Esophagus squamous epithelium (tissue), 4 donors: ENCODE results near the gene KIF5B.

ENCODE experiments used
- POLR2A ChIP-seq, 4 donors: fragments of 450-650 bp; IDR thresholded peaks; one replicate each; pipeline ENCODE4 v1.6.1; 2017; ENCODE audit warnings: antibody characterized with exemption in 4 of 4, mild to moderate bottlenecking in 4 of 4, moderate library complexity in 3 of 4
- TF ChIP-seq, protein P1 (sequence below), 6 experiments: fragments of 450-650 bp in 4 of 6; fragments of 200-600 bp in 2 of 6; sonication (generic) in 2 of 6; IDR thresholded peaks; one replicate each; pipeline ENCODE4 v1.5.1; 2016 to 2019; ENCODE audit warnings: antibody characterized with exemption in 6 of 6, mild to moderate bottlenecking in 4 of 6, moderate library complexity in 4 of 6

DNA sequence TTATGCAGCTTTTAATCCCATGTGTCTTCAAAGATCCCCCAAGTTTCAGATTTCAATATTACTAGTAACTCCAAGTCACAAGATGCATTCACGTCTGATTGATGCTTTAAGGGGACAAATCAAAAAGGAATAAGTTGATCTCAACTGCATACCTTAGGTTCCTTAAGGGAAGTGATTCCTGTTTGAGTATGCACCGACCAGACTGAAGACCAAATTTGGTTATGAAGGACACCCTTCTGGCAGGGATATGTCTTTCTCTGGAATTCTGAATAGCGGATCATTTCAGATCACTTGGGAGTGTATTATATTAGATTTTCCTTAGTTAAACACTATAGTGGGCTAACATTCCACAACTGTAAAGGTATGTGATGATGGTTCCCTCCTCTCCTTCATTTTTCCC, 4.3 kb downstream of the KIF5B start:
- TF ChIP-seq, protein P1, sequence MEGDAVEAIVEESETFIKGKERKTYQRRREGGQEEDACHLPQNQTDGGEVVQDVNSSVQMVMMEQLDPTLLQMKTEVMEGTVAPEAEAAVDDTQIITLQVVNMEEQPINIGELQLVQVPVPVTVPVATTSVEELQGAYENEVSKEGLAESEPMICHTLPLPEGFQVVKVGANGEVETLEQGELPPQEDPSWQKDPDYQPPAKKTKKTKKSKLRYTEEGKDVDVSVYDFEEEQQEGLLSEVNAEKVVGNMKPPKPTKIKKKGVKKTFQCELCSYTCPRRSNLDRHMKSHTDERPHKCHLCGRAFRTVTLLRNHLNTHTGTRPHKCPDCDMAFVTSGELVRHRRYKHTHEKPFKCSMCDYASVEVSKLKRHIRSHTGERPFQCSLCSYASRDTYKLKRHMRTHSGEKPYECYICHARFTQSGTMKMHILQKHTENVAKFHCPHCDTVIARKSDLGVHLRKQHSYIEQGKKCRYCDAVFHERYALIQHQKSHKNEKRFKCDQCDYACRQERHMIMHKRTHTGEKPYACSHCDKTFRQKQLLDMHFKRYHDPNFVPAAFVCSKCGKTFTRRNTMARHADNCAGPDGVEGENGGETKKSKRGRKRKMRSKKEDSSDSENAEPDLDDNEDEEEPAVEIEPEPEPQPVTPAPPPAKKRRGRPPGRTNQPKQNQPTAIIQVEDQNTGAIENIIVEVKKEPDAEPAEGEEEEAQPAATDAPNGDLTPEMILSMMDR (IDR thresholded peaks at IDR 0.05), result no peak
- TF ChIP-seq POLR2A (IDR thresholded peaks at IDR 0.05), result no peak
